Measurements from ENCODE around the gene FHAD1.

- TF ChIP-seq, protein P1, sequence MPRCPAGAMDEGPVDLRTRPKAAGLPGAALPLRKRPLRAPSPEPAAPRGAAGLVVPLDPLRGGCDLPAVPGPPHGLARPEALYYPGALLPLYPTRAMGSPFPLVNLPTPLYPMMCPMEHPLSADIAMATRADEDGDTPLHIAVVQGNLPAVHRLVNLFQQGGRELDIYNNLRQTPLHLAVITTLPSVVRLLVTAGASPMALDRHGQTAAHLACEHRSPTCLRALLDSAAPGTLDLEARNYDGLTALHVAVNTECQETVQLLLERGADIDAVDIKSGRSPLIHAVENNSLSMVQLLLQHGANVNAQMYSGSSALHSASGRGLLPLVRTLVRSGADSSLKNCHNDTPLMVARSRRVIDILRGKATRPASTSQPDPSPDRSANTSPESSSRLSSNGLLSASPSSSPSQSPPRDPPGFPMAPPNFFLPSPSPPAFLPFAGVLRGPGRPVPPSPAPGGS (CRISPR knock-in tag; IDR thresholded peaks at IDR 0.05), result no peak
- TF ChIP-seq ZFP41 (CRISPR knock-in tag; IDR thresholded peaks at IDR 0.05; ENCODE audit: borderline replicate concordance), result no peak
- TF ChIP-seq, protein P2, sequence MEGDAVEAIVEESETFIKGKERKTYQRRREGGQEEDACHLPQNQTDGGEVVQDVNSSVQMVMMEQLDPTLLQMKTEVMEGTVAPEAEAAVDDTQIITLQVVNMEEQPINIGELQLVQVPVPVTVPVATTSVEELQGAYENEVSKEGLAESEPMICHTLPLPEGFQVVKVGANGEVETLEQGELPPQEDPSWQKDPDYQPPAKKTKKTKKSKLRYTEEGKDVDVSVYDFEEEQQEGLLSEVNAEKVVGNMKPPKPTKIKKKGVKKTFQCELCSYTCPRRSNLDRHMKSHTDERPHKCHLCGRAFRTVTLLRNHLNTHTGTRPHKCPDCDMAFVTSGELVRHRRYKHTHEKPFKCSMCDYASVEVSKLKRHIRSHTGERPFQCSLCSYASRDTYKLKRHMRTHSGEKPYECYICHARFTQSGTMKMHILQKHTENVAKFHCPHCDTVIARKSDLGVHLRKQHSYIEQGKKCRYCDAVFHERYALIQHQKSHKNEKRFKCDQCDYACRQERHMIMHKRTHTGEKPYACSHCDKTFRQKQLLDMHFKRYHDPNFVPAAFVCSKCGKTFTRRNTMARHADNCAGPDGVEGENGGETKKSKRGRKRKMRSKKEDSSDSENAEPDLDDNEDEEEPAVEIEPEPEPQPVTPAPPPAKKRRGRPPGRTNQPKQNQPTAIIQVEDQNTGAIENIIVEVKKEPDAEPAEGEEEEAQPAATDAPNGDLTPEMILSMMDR (CRISPR knock-in tag; IDR thresholded peaks at IDR 0.05), result no peak
- TF ChIP-seq POLR2A (IDR thresholded peaks at IDR 0.05; ENCODE audit: insufficient read depth in 1 of 2, low read depth in 2 of 2, low read length in 2 of 2), result no peak
These were observed 194.2 kb downstream of the FHAD1 start for GRCh38 chr1:15441247-15441646.

All from HepG2 (cell line).